GM12878 (cell line): Measurements from ENCODE around the gene BOLA1. TPM values are rescaled to one million over a fixed set of nuclear protein-coding genes. Genes with fewer than 3 reads are reported as not detected.

Experiments
- BHLHE40 ChIP-seq, 2 experiments: fragments of 450-650 bp in 1 of 2; IDR thresholded peaks; 2 replicates each; pipeline ENCODE4 v1.6.1; 2011 to 2017; ENCODE audit warnings: low read depth in 2 of 2, borderline replicate concordance in 1 of 2, improper control_type of control experiment in 1 of 2, low read length in 1 of 2, mild to moderate bottlenecking in 1 of 2
- CREB1 ChIP-seq: IDR thresholded peaks from 2 replicates; pipeline ENCODE4 v1.6.1; 2012; ENCODE audit warnings: low read depth, mild to moderate bottlenecking, inconsistent platforms
- HDAC2 ChIP-seq: fragments of 200-600 bp; sonication (generic); IDR thresholded peaks from 2 replicates; pipeline ENCODE4 v1.6.1; 2017
- IRF4 ChIP-seq: IDR thresholded peaks from 2 replicates; pipeline ENCODE4 v1.6.1; 2011; ENCODE audit warnings: low read depth, low read length
- MXI1 ChIP-seq: fragments of 150-350 bp; IDR thresholded peaks from 2 replicates; pipeline ENCODE4 v1.6.1; 2011; ENCODE audit warnings: low read depth, mild to moderate bottlenecking, inconsistent platforms, low read length, improper control_type of control experiment
- NR2C2 ChIP-seq: IDR thresholded peaks from 2 replicates; pipeline ENCODE4 v1.6.1; 2011; ENCODE audit warnings: borderline replicate concordance, low read depth; ENCODE audit not compliant: control insufficient read depth, insufficient read length
- PBX3 ChIP-seq: IDR thresholded peaks from 2 replicates; pipeline ENCODE4 v1.6.1; 2011; ENCODE audit warnings: mild to moderate bottlenecking, low read depth, low read length, moderate library complexity; ENCODE audit not compliant: insufficient replicate concordance
- SREBF1 ChIP-seq: IDR thresholded peaks from 2 replicates; pipeline ENCODE4 v1.6.1; 2012; ENCODE audit warnings: mild to moderate bottlenecking, low read length
- polyA plus RNA-seq, 11 experiments: library from polyadenylated mRNA; depleted of rRNA in 4 of 11; unstranded in 6 of 11; stranded (reverse) in 5 of 11; fragments of >200 nt; fragmentation: Nextera tagmentation in 4 of 11; fragmentation: Illumina TruSeq in 1 of 11; extraction: Ambion mirVana in 4 of 11; extraction: Trizol in 1 of 11; gene quantifications; 1 replicate in 1 of 11; 2 replicates in 10 of 11; pipeline versions ENCODE4 v1.2.1 to v1.2.3, GENCODE V29; 2011 to 2016; ENCODE audit warnings: inconsistent platforms in 2 of 11, missing spikeins in 2 of 11, low read depth in 1 of 11
- total RNA-seq, 4 experiments: library from RNA; depleted of rRNA in 3 of 4; stranded (reverse); fragments of >200 nt in 3 of 4; fragmentation: Illumina TruSeq in 1 of 4; extraction: Trizol in 1 of 4; gene quantifications; 2 replicates each; pipeline versions ENCODE4 v1.2.1 to v1.2.3, GENCODE V29; 2013 to 2021
- TF ChIP-seq, protein P1 (sequence below): fragments of 450-650 bp; IDR thresholded peaks from 2 replicates; pipeline ENCODE4 v1.6.1; 2017; ENCODE audit warnings: mild to moderate bottlenecking, moderate library complexity
- TF ChIP-seq, protein P2 (sequence below): fragments of 450-650 bp; IDR thresholded peaks from 2 replicates; pipeline ENCODE4 v1.6.1; 2017; ENCODE audit warnings: borderline replicate concordance

The BOLA1 gene
- total and polyA plus RNA-seq, 10 of the 15 experiments (the other 5 are each of a cell fraction or from before 2014, with no cell fraction given), result 0.74 to 18.7 (median 11.3) TPM

- TF ChIP-seq, protein P1, sequence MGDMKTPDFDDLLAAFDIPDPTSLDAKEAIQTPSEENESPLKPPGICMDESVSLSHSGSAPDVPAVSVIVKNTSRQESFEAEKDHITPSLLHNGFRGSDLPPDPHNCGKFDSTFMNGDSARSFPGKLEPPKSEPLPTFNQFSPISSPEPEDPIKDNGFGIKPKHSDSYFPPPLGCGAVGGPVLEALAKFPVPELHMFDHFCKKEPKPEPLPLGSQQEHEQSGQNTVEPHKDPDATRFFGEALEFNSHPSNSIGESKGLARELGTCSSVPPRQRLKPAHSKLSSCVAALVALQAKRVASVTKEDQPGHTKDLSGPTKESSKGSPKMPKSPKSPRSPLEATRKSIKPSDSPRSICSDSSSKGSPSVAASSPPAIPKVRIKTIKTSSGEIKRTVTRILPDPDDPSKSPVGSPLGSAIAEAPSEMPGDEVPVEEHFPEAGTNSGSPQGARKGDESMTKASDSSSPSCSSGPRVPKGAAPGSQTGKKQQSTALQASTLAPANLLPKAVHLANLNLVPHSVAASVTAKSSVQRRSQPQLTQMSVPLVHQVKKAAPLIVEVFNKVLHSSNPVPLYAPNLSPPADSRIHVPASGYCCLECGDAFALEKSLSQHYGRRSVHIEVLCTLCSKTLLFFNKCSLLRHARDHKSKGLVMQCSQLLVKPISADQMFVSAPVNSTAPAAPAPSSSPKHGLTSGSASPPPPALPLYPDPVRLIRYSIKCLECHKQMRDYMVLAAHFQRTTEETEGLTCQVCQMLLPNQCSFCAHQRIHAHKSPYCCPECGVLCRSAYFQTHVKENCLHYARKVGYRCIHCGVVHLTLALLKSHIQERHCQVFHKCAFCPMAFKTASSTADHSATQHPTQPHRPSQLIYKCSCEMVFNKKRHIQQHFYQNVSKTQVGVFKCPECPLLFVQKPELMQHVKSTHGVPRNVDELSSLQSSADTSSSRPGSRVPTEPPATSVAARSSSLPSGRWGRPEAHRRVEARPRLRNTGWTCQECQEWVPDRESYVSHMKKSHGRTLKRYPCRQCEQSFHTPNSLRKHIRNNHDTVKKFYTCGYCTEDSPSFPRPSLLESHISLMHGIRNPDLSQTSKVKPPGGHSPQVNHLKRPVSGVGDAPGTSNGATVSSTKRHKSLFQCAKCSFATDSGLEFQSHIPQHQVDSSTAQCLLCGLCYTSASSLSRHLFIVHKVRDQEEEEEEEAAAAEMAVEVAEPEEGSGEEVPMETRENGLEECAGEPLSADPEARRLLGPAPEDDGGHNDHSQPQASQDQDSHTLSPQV, result no peak
- TF ChIP-seq BHLHE40 (IDR thresholded peaks at IDR 0.05; ENCODE audit: borderline replicate concordance in 1 of 2, low read depth in 2 of 2, low read length in 1 of 2) (no peak), IRF4 (no peak), MXI1 (no peak), SREBF1 (no peak), PBX3 (no peak), NR2C2 (no peak), CREB1 (no peak), HDAC2 (no peak)
- TF ChIP-seq, protein P2, sequence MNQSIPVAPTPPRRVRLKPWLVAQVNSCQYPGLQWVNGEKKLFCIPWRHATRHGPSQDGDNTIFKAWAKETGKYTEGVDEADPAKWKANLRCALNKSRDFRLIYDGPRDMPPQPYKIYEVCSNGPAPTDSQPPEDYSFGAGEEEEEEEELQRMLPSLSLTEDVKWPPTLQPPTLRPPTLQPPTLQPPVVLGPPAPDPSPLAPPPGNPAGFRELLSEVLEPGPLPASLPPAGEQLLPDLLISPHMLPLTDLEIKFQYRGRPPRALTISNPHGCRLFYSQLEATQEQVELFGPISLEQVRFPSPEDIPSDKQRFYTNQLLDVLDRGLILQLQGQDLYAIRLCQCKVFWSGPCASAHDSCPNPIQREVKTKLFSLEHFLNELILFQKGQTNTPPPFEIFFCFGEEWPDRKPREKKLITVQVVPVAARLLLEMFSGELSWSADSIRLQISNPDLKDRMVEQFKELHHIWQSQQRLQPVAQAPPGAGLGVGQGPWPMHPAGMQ, result no peak
These were observed 26.0 kb downstream of the BOLA1 start (continued) for GRCh38 chr1:149925345-149925744.
